ENCODE results near the gene DLG2. TPM values are rescaled to one million over a fixed set of nuclear protein-coding genes. Genes with fewer than 3 reads are reported as not detected.

The DLG2 gene
- total and polyA plus RNA-seq, 2 of the 8 experiments (the other 6 are each of a cell fraction or from before 2014, with no cell fraction given): 1.7 to 14.3 TPM

- Histone ChIP-seq H4K8ac (ENCODE audit: extremely low read depth, insufficient read depth, low read length) (no peak overlapping the region), H2BK5ac (ENCODE audit: low read depth, low read length) (no peak overlapping the region), H2BK20ac (ENCODE audit: low read length) (no peak overlapping the region), H3K27ac (ENCODE audit: low read depth, low read length) (no peak overlapping the region), H3K4me3 (ENCODE audit: extremely low read depth in 1 of 4, insufficient read depth in 2 of 4, low read depth in 3 of 4, low read length in 4 of 4) (no peak overlapping the region), H4K5ac (ENCODE audit: insufficient read length, low read depth, low read length) (no peak overlapping the region), H3K4ac (replicated peaks; ENCODE audit: insufficient read length, low read depth, low read length) (no peak overlapping the region), H2BK12ac (ENCODE audit: low read depth, low read length) (no peak overlapping the region), H2BK120ac (replicated peaks; ENCODE audit: low read depth, low read length) (no peak overlapping the region), H3K14ac (ENCODE audit: insufficient read length) (no peak overlapping the region), H3K79me2 (ENCODE audit: control insufficient read depth in 1 of 2, insufficient read depth in 2 of 2, low read length in 2 of 2) (no peaks in the 10 kb centered on the region), H3K56ac (replicated peaks; ENCODE audit: insufficient read length, low read depth, low read length) (no peak overlapping the region), H3K79me1 (ENCODE audit: low read depth, low read length) (no peaks in the 10 kb centered on the region), H3K23ac (ENCODE audit: insufficient read length) (no peak overlapping the region), H3K4me1 (replicated peaks in 1 of 4; ENCODE audit: control insufficient read depth in 3 of 4, insufficient read depth in 4 of 4, low read length in 3 of 4) (no peaks in the 10 kb centered on the region), H3K27me3 (replicated peaks in 1 of 4; ENCODE audit: control insufficient read depth in 3 of 4, extremely low read depth in 1 of 4, insufficient read depth in 3 of 4, low read length in 3 of 4) (no peaks in the 10 kb centered on the region), H3K9ac (replicated peaks in 1 of 4; ENCODE audit: extremely low read depth in 1 of 4, low read depth in 3 of 4, low read length in 3 of 4) (no peak overlapping the region), H3K36me3 (ENCODE audit: control insufficient read depth in 2 of 4, insufficient read depth in 4 of 4, low read length in 3 of 4) (no peaks in the 10 kb centered on the region), H3K18ac (ENCODE audit: extremely low read depth, low read length) (no peak overlapping the region), H2AK5ac (ENCODE audit: low read depth, low read length) (no peak overlapping the region), H2BK15ac (ENCODE audit: low read length) (no peak overlapping the region), H3K9me3 (ENCODE audit: insufficient read depth in 2 of 2, low read depth in 1 of 2, low read length in 1 of 2) (peaks cover 0 to 5% of the 10 kb centered on the region in 2 experiments; a peak in 1 of 4 replicates), H3K23me2 (ENCODE audit: low read depth, low read length) (no peaks in the 10 kb centered on the region), H3K4me2 (ENCODE audit: insufficient read depth in 1 of 2, low read depth in 2 of 2, low read length in 2 of 2) (no peak overlapping the region), H2AFZ (ENCODE audit: low read length) (no peak overlapping the region), H4K91ac (replicated peaks; ENCODE audit: insufficient read length, low read length) (no peak overlapping the region), H4K20me1 (replicated peaks in 1 of 2; ENCODE audit: control insufficient read depth in 1 of 2, insufficient read depth in 2 of 2, low read length in 2 of 2) (no peaks in the 10 kb centered on the region)
- FAIRE-seq: no peak
- DNase-seq (ENCODE audit: low read depth in 1 of 2, low spot score in 2 of 2): no peak
- POLR2A ChIA-PET (ENCODE audit: partially characterized antibody): no interaction called here
- CTCF ChIA-PET (ENCODE audit: partially characterized antibody): interaction anchor here (0.7 to 1.3 kb wide), 2 partner anchors 9 to 454 kb away, joined by 3 read pairs; no protein-coding TSS in a partner anchor
- WGBS, 2 experiments (ENCODE audit: extremely low coverage in 1 of 2, insufficient coverage in 1 of 2, insufficient read length in 1 of 2, insufficient replicate concordance in 2 of 2, low coverage in 1 of 2, low lambda C conversion rate in 2 of 2, missing lambda C conversion rate in 1 of 2): 96% methylated on average over 4 of the region's 4 CpGs; no CpG with 5 or more reads in 1 of the 2 experiments
- TF ChIP-seq JUN (IDR thresholded peaks at IDR 0.05; ENCODE audit: low read depth, low read length) (no peak), ATF3 (IDR thresholded peaks at IDR 0.05; ENCODE audit: insufficient read depth, low read depth, low read length) (no peak), GABPA (IDR thresholded peaks at IDR 0.05; ENCODE audit: borderline replicate concordance, insufficient read depth, low read length) (no peak), RAD21 (IDR thresholded peaks at IDR 0.05 in 1 of 2, conservative IDR thresholded peaks at IDR 0.05 in 1 of 2; ENCODE audit: low read depth in 2 of 2, low read length in 2 of 2) (no peak), BRCA1 (IDR thresholded peaks at IDR 0.05; ENCODE audit: low read depth, low read length) (no peak), YY1 (IDR thresholded peaks at IDR 0.05; ENCODE audit: low read depth, low read length) (no peak), KDM1A (IDR thresholded peaks at IDR 0.05; ENCODE audit: borderline replicate concordance, low read length) (no peak), EP300 (IDR thresholded peaks at IDR 0.05; ENCODE audit: borderline replicate concordance in 1 of 2, low read depth in 2 of 2, low read length in 2 of 2) (no peak), MAFK (IDR thresholded peaks at IDR 0.05; ENCODE audit: low read depth, low read length) (no peak)
- TF ChIP-seq, protein P1, sequence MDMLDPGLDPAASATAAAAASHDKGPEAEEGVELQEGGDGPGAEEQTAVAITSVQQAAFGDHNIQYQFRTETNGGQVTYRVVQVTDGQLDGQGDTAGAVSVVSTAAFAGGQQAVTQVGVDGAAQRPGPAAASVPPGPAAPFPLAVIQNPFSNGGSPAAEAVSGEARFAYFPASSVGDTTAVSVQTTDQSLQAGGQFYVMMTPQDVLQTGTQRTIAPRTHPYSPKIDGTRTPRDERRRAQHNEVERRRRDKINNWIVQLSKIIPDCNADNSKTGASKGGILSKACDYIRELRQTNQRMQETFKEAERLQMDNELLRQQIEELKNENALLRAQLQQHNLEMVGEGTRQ (IDR thresholded peaks at IDR 0.05; ENCODE audit: low read length): no peak
Observed at GRCh38 chr11:83746921-83747585, 1880.1 kb downstream of the DLG2 start.
